H9 (cell line): ENCODE measurements around the gene DCTN1. TPM values are rescaled to one million over a fixed set of nuclear protein-coding genes. Genes with fewer than 3 reads are reported as not detected.

Source experiments
- DNase-seq: peaks from one replicate; pipeline ENCODE4 v3.0.0-alpha.2; 2017
- H2AFZ ChIP-seq: one replicate; pipeline ENCODE4 v1.6.1; 2013; ENCODE audit warnings: mild to moderate bottlenecking, low read length, control low read depth, moderate library complexity
- H2AK5ac ChIP-seq: 2 replicates; pipeline ENCODE4 v1.6.1; 2013; ENCODE audit warnings: low read length, control low read depth, mixed read lengths; ENCODE audit not compliant: insufficient read length
- H2BK120ac ChIP-seq: one replicate; pipeline ENCODE4 v1.6.1; 2013; ENCODE audit warnings: low read depth, mild to moderate bottlenecking, low read length, control low read depth, inconsistent platforms; ENCODE audit not compliant: poor library complexity, severe bottlenecking
- H2BK12ac ChIP-seq: 2 replicates; pipeline ENCODE4 v1.6.1; 2013; ENCODE audit warnings: low read length, control low read depth, mixed read lengths, low read depth; ENCODE audit not compliant: insufficient read length
- H2BK15ac ChIP-seq: 2 replicates; pipeline ENCODE4 v1.6.1; 2013; ENCODE audit warnings: low read depth, low read length, control low read depth
- H2BK20ac ChIP-seq: one replicate; pipeline ENCODE4 v1.6.1; 2013; ENCODE audit warnings: low read depth, mild to moderate bottlenecking, low read length, control low read depth, inconsistent platforms; ENCODE audit not compliant: poor library complexity, severe bottlenecking
- H2BK5ac ChIP-seq: 2 replicates; pipeline ENCODE4 v1.6.1; 2013; ENCODE audit warnings: low read length, control low read depth, mixed read lengths; ENCODE audit not compliant: insufficient read length
- H3K14ac ChIP-seq: 2 replicates; pipeline ENCODE4 v1.6.1; 2013; ENCODE audit warnings: low read length, control low read depth; ENCODE audit not compliant: insufficient read depth
- H3K18ac ChIP-seq: 2 replicates; pipeline ENCODE4 v1.6.1; 2013; ENCODE audit warnings: low read depth, mild to moderate bottlenecking, mixed read lengths, low read length, control low read depth; ENCODE audit not compliant: insufficient read length
- H3K23ac ChIP-seq: 2 replicates; pipeline ENCODE4 v1.6.1; 2013; ENCODE audit warnings: low read length, control low read depth, mixed read lengths, low read depth; ENCODE audit not compliant: insufficient read length
- H3K23me2 ChIP-seq: 2 replicates; pipeline ENCODE4 v1.6.1; 2013; ENCODE audit warnings: low read depth, mild to moderate bottlenecking, mixed read lengths, low read length, control low read depth; ENCODE audit not compliant: insufficient read length, poor library complexity, severe bottlenecking
- H3K27ac ChIP-seq: 2 replicates; pipeline ENCODE4 v1.5.1; 2013; ENCODE audit warnings: low read length, control low read depth, mixed read lengths, low read depth; ENCODE audit not compliant: insufficient read length
- H3K27me3 ChIP-seq: 2 replicates; pipeline ENCODE4 v1.6.1; 2013; ENCODE audit warnings: low read length, control low read depth, inconsistent platforms; ENCODE audit not compliant: insufficient read depth
- H3K4ac ChIP-seq: 2 replicates; pipeline ENCODE4 v1.6.1; 2013; ENCODE audit warnings: low read depth, mild to moderate bottlenecking, control low read depth, inconsistent platforms, low read length, moderate library complexity
- H3K4me1 ChIP-seq: 2 replicates; pipeline ENCODE4 v1.6.1; 2013; ENCODE audit warnings: low read length, control low read depth, inconsistent platforms; ENCODE audit not compliant: insufficient read depth
- H3K4me2 ChIP-seq: 2 replicates; pipeline ENCODE4 v1.6.1; 2013; ENCODE audit warnings: low read length, control low read depth, mixed read lengths; ENCODE audit not compliant: insufficient read length, insufficient read depth
- H3K56ac ChIP-seq: 2 replicates; pipeline ENCODE4 v1.6.1; 2013; ENCODE audit warnings: low read depth, mild to moderate bottlenecking, mixed read lengths, low read length, control low read depth; ENCODE audit not compliant: insufficient read length
- H3K79me1 ChIP-seq: 2 replicates; pipeline ENCODE4 v1.6.1; 2013; ENCODE audit warnings: low read depth, mild to moderate bottlenecking, moderate library complexity, low read length, control low read depth, inconsistent platforms; ENCODE audit not compliant: insufficient read depth, poor library complexity, severe bottlenecking
- H3K79me2 ChIP-seq: 2 replicates; pipeline ENCODE4 v1.6.1; 2013; ENCODE audit warnings: low read length, control low read depth, inconsistent platforms; ENCODE audit not compliant: insufficient read depth
- H3K9ac ChIP-seq: 2 replicates; pipeline ENCODE4 v1.6.1; 2013; ENCODE audit warnings: low read length, control low read depth, mixed read lengths; ENCODE audit not compliant: insufficient read length; ENCODE audit errors: extremely low read depth
- H3K9me3 ChIP-seq: one replicate; pipeline ENCODE4 v1.6.1; 2013; ENCODE audit warnings: low read depth, low read length, inconsistent platforms; ENCODE audit not compliant: control insufficient read depth
- H3T11ph ChIP-seq: one replicate; pipeline ENCODE4 v1.6.1; 2013; ENCODE audit warnings: mild to moderate bottlenecking, low read length, control low read depth, inconsistent platforms
- H4K20me1 ChIP-seq: one replicate; pipeline ENCODE4 v1.6.1; 2013; ENCODE audit not compliant: control insufficient read depth, insufficient read length, insufficient read depth
- H4K5ac ChIP-seq: 2 replicates; pipeline ENCODE4 v1.6.1; 2013; ENCODE audit warnings: low read depth, mild to moderate bottlenecking, mixed read lengths, low read length, control low read depth; ENCODE audit not compliant: insufficient read length
- H4K8ac ChIP-seq: replicated peaks from 2 replicates; pipeline ENCODE4 v1.6.1; 2013; ENCODE audit warnings: low read length, control low read depth, mixed read lengths, low read depth; ENCODE audit not compliant: insufficient read length
- H4K91ac ChIP-seq: 2 replicates; pipeline ENCODE4 v1.6.1; 2013; ENCODE audit warnings: low read depth, mild to moderate bottlenecking, moderate library complexity, mixed read lengths, low read length, control low read depth; ENCODE audit not compliant: insufficient read length
- H3K27ac Mint-ChIP-seq, 3 experiments: 2 replicates in 2 of 3; 3 replicates in 1 of 3; pipeline ENCODE4 v1.8.0; 2020 to 2021; ENCODE audit warnings: mixed read lengths in 3 of 3, mild to moderate bottlenecking in 1 of 3, moderate library complexity in 1 of 3
- H3K27me3 Mint-ChIP-seq: 2 replicates; pipeline ENCODE4 v1.8.0; 2021; ENCODE audit warnings: low read depth, mild to moderate bottlenecking, moderate library complexity, mixed read lengths
- H3K36me3 Mint-ChIP-seq, 3 experiments: 2 replicates in 2 of 3; 3 replicates in 1 of 3; pipeline ENCODE4 v1.8.0; 2020 to 2021; ENCODE audit warnings: low read depth in 3 of 3, mixed read lengths in 3 of 3; ENCODE audit not compliant: insufficient read depth in 1 of 3
- H3K4me1 Mint-ChIP-seq, 2 experiments: 2 replicates each; pipeline ENCODE4 v1.8.0; 2020; ENCODE audit warnings: mixed read lengths in 2 of 2
- H3K4me3 Mint-ChIP-seq, 2 experiments: 2 replicates in 1 of 2; 3 replicates in 1 of 2; pipeline ENCODE4 v1.8.0; 2020 to 2021; ENCODE audit warnings: mild to moderate bottlenecking in 2 of 2, mixed read lengths in 2 of 2, moderate library complexity in 1 of 2
- H3K9me3 Mint-ChIP-seq, 2 experiments: 2 replicates in 1 of 2; 3 replicates in 1 of 2; pipeline ENCODE4 v1.8.0; 2020; ENCODE audit warnings: mild to moderate bottlenecking in 2 of 2, mixed read lengths in 2 of 2, moderate library complexity in 1 of 2
- WGBS: extraction: QIAGEN DNeasy Blood & Tissue Kit; methylation state at CpG from one replicate; pipeline ENCODE4 v1.1.7; 2013; ENCODE audit warnings: missing lambda C conversion rate, low lambda C conversion rate, mixed read lengths; ENCODE audit not compliant: insufficient read length; ENCODE audit errors: extremely low coverage; 5-methylcytosine and 5-hydroxymethylcytosine counted together
- total RNA-seq: library from RNA; stranded (reverse); gene quantifications from 2 replicates; pipeline ENCODE4 v1.2.1, GENCODE V29; 2021
- TF ChIP-seq, protein P1 (sequence below): fragments of 200-600 bp; sonication (generic); conservative IDR thresholded peaks from 3 replicates; pipeline ENCODE4 v1.8.0; 2021; ENCODE audit warnings: antibody characterized with exemption, mild to moderate bottlenecking

DCTN1 gene
- total RNA-seq, 1 experiment from 2014 or later, result 141 TPM

DNA sequence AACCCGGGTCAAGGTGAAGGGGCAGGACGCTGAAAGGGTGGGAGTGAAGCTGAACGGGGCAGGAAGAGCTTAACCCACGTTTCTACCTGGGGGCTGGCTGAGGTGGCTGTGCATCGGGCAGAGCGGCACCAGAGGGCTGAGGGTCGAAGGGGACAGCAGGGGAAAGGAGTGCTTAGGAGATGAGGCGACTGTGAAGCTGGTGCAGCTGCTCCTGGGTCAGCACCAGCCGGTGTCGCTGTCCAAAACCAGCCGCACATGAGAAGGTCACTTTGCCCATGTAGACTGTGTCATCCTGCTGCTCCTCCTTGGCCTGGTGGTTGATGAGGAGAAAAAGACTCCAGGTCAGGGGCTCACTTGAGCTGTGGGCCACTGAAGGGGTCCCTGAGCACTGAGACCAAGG, 18.8 kb downstream of the DCTN1 start:
- Mint-ChIP-seq H3K9me3 (no peaks in the 10 kb centered on the region), H3K36me3 (peaks cover 43 to 84% (median 84%) of the 10 kb centered on the region in 3 experiments; a peak in 6 of 7 replicates), H3K4me3 (no peak overlapping the region), H3K27ac (peak overlapping the region in 1 of 3 experiments; percentile 12; a peak in 1 of 7 replicates), H3K4me1 (peaks cover 4 to 10% of the 10 kb centered on the region in 2 experiments; a peak in 3 of 4 replicates), H3K27me3 (no peaks in the 10 kb centered on the region)
- Histone ChIP-seq H3K4ac (no peak overlapping the region), H2BK5ac (no peak overlapping the region), H2BK120ac (no peak overlapping the region), H3K9ac (no peak overlapping the region), H3T11ph (no peak overlapping the region), H3K23ac (no peak overlapping the region), H3K56ac (no peak overlapping the region), H3K14ac (no peak overlapping the region), H3K4me2 (no peak overlapping the region), H4K5ac (no peak overlapping the region), H3K4me1 (no peaks in the 10 kb centered on the region), H4K91ac (no peak overlapping the region), H4K8ac (no peak overlapping the region), H2BK12ac (no peak overlapping the region), H4K20me1 (no peaks in the 10 kb centered on the region), H3K27me3 (no peaks in the 10 kb centered on the region), H3K9me3 (no peaks in the 10 kb centered on the region), H3K27ac (no peak overlapping the region), H2BK15ac (no peak overlapping the region), H3K79me2 (no peaks in the 10 kb centered on the region), H2AK5ac (no peak overlapping the region), H3K18ac (no peak overlapping the region), H3K79me1 (no peaks in the 10 kb centered on the region), H3K23me2 (no peaks in the 10 kb centered on the region), H2BK20ac (no peak overlapping the region), H2AFZ (no peak overlapping the region)
- no peak for DNase-seq
- TF ChIP-seq, protein P1, sequence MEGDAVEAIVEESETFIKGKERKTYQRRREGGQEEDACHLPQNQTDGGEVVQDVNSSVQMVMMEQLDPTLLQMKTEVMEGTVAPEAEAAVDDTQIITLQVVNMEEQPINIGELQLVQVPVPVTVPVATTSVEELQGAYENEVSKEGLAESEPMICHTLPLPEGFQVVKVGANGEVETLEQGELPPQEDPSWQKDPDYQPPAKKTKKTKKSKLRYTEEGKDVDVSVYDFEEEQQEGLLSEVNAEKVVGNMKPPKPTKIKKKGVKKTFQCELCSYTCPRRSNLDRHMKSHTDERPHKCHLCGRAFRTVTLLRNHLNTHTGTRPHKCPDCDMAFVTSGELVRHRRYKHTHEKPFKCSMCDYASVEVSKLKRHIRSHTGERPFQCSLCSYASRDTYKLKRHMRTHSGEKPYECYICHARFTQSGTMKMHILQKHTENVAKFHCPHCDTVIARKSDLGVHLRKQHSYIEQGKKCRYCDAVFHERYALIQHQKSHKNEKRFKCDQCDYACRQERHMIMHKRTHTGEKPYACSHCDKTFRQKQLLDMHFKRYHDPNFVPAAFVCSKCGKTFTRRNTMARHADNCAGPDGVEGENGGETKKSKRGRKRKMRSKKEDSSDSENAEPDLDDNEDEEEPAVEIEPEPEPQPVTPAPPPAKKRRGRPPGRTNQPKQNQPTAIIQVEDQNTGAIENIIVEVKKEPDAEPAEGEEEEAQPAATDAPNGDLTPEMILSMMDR, result no peak
- no CpG with 5 or more reads among the region's 11 CpGs for WGBS
